Body of pancreas (tissue), 4 donors: Measurements from ENCODE around the gene TNNI2.

Experiments used
- CTCF ChIP-seq, 7 experiments: fragments of 450-650 bp in 4 of 7; fragments of 200-600 bp in 3 of 7; sonication (generic) in 3 of 7; IDR thresholded peaks; one replicate each; pipeline ENCODE4 v1.5.1; 2016 to 2019; ENCODE audit warnings: antibody characterized with exemption in 7 of 7
- POLR2A ChIP-seq, 3 donors: fragments of 450-650 bp; IDR thresholded peaks; one replicate each; pipeline ENCODE4 v1.6.1; 2016; ENCODE audit warnings: antibody characterized with exemption in 3 of 3, mild to moderate bottlenecking in 2 of 3

DNA sequence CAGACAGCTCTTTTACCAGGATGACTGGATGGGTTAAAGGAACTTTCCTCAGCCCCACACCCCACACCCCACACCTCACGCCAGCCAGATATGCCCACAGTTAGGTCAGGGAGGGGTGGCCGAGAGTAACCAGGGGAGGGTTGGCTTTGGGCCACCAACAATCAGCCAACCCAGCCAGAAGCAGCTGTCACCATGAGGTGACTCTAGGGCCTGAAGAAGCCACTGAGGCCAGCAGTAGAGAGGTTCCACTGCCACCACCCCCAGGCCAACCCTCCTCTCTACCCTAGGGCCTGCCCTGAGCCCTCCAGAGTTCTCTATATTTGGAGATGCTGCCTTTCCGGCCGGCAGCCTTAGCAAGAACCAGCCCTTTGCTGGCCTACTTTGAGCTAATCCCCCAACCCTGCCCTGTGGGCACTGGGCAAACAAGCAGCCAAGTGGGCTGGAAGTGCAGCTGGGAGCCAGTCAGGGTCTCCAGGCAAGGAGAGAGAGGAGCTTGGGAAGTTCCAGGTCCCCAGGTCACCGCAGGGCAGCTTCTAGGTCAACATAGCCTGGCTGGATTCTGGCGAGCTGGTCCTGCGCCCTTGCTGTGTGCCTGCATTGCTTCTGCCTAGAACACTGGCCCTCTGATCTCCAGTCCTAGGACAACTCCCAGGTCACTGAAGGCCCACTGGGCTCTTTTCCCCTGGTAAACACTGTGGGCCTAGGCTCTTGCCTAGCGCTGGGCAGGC is 16.0 kb upstream of the TNNI2 start:
- TF ChIP-seq POLR2A (IDR thresholded peaks at IDR 0.05) (no peak), CTCF (IDR thresholded peaks at IDR 0.05) (no peak)
